H7 (cell line): ENCODE results near the gene SELENOS. TPM values are rescaled to one million over a fixed set of nuclear protein-coding genes. Genes with fewer than 3 reads are reported as not detected.

Source experiments
- DNase-seq: peaks from one replicate; pipeline ENCODE4 v3.0.0; 2012
- H3K27me3 ChIP-seq: 2 replicates; pipeline ENCODE4 v1.6.0; 2011; ENCODE audit warnings: mild to moderate bottlenecking, low read length; ENCODE audit not compliant: control insufficient read depth, insufficient read depth
- H3K36me3 ChIP-seq: replicated peaks from 2 replicates; pipeline ENCODE4 v1.5.1; 2011; ENCODE audit warnings: low read length; ENCODE audit not compliant: control insufficient read depth, insufficient read depth
- H3K4me3 ChIP-seq: 2 replicates; pipeline ENCODE4 v1.5.1; 2011; ENCODE audit warnings: low read depth, mild to moderate bottlenecking, control low read depth, low read length, moderate library complexity; ENCODE audit not compliant: insufficient read depth
- total RNA-seq: library from RNA; depleted of rRNA; stranded (reverse); fragments of >200 nt; shearing (Covaris generic); gene quantifications from 2 replicates; pipeline ENCODE4 v1.2.3, GENCODE V29; 2014; rRNA removed

The SELENOS gene
- 52.2 and 55.5 TPM in 2 replicates for total RNA-seq

DNA sequence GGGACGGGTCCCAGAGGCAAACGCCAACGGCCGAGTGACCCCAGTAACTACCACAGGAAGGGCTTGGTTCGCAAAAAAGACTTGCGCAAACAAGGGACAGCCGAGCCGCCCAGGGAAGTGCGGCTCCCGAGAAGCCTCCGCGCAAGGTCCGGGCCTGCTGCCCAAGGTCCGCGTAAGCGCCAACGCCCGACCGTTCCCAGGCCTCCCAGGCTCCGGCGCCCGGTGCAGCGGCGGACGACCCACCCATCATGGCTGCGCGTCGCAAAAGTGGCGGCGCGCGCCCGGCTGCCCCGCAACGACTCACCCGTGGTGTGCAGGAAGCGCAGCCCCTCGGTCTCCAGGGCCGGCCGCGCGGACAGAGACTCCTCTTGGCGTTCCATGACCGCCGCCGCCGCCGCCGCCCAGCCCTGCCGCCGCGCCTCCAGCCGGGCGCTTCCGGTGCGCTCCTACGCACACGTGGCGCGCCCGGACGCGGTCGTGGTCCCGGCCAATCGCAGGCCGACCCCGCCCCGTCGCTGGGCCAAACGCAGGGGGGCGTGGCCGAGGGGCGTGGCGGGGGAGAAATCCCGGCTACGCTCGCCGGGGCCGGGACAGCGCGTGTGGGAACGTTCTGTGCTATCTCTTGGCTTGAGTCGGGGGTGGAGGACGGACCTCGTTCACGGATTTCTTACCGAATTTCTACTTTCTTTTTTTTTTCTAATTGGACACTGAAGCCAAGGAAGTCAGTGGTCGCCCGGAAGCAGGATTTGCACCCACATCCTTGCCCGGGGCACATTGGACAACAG is at the start of gene SELENOS:
Gene SELENOS (minus strand): TSS at position 448 of the 785 bp plus-strand sequence. CDS start 68 bp downstream, at position 380.
- H3K36me3 ChIP-seq, result peaks cover 33% of the 10 kb centered on the region
- H3K27me3 ChIP-seq, result no peaks in the 10 kb centered on the region
- DNase-seq, result peak; percentile 98
- peak within 1 kb of the TSS; percentile 93 for H3K4me3 ChIP-seq

GRCh38 chr15:101326462-101327146 is 49.3 kb upstream of the SELENOS start:
- Histone ChIP-seq H3K36me3 (no peaks in the 10 kb centered on the region), H3K27me3 (peaks cover under 1% of the 10 kb centered on the region), H3K4me3 (no peak overlapping the region)
- peak; percentile 47 for DNase-seq

DNA sequence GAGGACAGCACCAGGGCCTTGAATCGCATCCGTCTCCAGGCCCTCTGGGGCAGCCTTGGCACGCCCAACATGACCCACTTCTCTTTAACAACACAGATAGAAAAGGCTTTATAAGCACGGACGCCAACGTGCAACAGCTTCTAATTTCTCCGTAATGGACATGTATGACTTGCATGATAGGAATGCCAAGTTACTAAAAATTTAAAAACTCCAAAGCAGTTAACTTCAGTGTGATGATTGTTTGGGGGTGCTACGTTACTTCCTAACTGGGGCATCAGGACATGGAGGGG is 48.7 kb upstream of the SELENOS start:
- Histone ChIP-seq H3K27me3 (no peaks in the 10 kb centered on the region; the same call in 1 of the 2 replicates), H3K4me3 (no peak overlapping the region), H3K36me3 (no peaks in the 10 kb centered on the region)
- no peak for DNase-seq

DNA sequence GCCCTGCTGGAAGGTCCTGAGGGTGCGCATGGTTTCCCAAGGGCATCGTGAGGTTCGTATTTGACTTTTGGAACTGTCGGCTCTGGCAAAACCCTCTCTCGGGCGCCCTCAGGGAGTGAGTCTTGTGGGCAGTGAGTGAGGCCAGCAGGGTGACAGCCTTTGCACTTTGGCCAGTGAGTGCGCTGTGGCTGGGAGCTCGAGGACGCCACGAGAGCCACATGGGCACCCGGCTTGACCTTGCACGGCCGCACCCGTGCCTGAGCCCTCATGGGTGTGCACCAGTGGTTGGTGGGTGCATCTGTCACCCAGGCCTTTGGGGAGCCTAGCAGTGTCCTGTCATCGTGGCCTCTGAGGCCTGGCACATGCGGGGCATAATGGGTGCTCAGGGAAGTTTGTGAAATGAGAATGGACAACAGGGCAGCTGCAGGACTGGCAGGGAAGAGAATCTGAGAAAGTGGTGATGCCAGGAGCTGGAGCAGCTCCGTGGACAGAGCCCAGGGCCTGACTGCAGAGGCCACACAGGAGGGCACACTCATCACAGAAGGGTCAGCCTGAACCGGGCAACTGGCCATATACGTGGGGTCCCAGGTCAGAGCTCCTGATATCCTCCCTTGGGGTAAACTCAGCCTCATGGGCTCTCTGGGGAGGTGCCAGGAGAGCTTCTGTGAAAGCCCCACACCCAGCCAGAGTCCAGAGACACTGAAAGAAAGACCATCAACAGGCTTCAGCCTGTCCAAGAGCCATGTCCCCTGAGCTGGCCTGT is 48.2 kb upstream of the SELENOS start:
- Histone ChIP-seq H3K4me3 (no peak overlapping the region), H3K27me3 (no peaks in the 10 kb centered on the region; the same call in 1 of the 2 replicates), H3K36me3 (no peaks in the 10 kb centered on the region)
- DNase-seq, result no peak

DNA sequence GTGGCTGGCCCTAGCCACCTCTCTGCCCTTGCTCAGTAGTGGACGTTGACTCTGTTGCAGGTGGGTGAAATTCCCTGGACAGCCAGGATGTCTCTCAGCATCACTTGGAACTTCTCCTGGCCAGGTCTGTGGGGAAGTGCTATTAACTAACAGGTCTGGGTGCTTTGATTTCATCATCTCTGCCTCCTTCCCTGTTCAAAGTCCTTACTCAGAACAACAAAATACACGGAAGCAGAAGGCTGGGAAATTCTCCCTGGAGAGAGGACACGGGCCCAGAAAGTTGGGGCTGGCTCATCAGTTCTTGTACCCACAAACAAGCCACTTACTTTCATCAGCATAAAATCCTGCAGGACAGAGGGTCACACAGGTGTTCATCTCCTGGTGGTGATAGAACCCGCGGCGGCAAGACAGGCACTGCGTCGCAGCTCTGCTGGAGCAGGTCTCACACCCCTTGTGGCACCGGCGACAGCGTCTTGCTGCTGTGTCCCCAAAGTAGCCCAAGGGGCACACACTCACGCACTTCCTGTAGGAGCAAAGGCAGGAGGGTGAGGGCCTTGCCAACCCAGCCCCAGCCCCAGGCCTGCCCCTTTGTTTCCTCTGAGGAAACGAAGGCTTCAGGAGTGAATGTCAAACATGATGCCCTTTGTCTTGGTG is 47.4 kb upstream of the SELENOS start:
- no peaks in the 10 kb centered on the region for H3K27me3 ChIP-seq
- no peak for DNase-seq
- no peaks in the 10 kb centered on the region for H3K36me3 ChIP-seq
- H3K4me3 ChIP-seq, result no peak overlapping the region

DNA sequence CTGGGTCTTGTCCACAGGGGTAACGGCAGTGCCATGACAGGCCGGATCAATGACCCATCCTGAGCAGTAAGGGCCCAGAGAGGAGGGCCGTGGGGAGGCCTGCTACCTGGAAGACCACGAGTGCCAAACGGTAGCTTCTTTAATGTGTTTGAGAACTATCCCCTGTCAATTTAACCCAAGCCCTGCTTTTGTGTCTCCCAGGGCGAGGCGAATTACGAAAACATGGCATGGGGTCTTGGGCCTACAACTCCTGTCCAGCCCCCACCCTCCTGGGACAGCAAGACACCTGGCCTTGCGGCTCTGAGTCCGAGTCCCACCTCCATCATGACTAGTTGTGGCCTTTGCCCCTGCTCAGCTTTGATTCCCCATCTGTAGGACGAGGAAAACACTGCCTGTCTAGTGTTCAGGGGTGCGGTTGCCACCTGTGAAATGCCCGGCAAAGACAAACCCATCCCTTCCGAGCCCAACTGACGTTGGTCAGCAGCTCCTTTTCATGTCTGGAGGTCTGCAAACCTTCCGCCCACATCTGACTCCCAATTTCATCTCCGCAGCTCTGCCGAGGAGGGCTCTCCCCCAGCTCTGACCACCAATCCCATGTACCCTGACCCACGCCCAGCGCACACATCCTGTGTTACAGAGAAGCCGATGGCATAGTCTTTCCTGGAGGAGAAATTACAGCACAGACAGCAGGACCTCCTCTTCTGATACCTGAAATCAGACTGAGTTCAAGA is 46.7 kb upstream of the SELENOS start:
- Histone ChIP-seq H3K27me3 (no peaks in the 10 kb centered on the region), H3K4me3 (no peak overlapping the region), H3K36me3 (no peaks in the 10 kb centered on the region)
- DNase-seq, result no peak

- no peak for DNase-seq
These were observed 45.7 kb upstream of the SELENOS start for GRCh38 chr15:101322854-101323477.

GRCh38 chr15:101322016-101322695 is 44.9 kb upstream of the SELENOS start:
- Histone ChIP-seq H3K36me3 (no peaks in the 10 kb centered on the region), H3K4me3 (no peak overlapping the region), H3K27me3 (no peaks in the 10 kb centered on the region)
- DNase-seq, result no peak

More at GRCh38 chr15:101322854-101323477, 45.7 kb upstream of the SELENOS start:
- Histone ChIP-seq H3K36me3 (no peaks in the 10 kb centered on the region), H3K4me3 (no peak overlapping the region), H3K27me3 (no peaks in the 10 kb centered on the region)

GRCh38 chr15:101320501-101321052 is 43.3 kb upstream of the SELENOS start:
- H3K36me3 ChIP-seq, result no peaks in the 10 kb centered on the region
- H3K27me3 ChIP-seq, result no peaks in the 10 kb centered on the region
- no peak overlapping the region for H3K4me3 ChIP-seq
- DNase-seq, result peak; percentile 89

DNA sequence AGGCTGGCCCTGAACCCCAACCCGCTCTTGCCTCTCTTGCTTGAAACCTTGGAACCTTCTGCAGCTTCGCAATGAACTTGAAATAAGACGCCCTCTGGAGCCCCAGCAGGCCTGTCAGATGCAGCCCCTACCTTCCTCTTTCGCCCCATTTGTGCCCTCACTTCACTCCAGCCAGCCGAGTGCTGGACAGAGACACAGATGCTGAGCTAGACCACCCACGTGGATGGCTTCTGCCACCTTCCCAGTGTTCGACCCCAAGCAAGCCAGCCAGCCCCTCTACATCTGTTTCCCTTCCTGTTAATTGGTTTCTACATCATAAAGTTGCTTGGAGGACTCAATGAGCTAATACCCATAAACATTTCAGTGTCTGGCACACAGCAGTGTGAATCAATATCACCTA is 41.6 kb upstream of the SELENOS start:
- Histone ChIP-seq H3K27me3 (no peaks in the 10 kb centered on the region), H3K4me3 (no peak overlapping the region), H3K36me3 (no peaks in the 10 kb centered on the region)
- DNase-seq, result no peak

DNA sequence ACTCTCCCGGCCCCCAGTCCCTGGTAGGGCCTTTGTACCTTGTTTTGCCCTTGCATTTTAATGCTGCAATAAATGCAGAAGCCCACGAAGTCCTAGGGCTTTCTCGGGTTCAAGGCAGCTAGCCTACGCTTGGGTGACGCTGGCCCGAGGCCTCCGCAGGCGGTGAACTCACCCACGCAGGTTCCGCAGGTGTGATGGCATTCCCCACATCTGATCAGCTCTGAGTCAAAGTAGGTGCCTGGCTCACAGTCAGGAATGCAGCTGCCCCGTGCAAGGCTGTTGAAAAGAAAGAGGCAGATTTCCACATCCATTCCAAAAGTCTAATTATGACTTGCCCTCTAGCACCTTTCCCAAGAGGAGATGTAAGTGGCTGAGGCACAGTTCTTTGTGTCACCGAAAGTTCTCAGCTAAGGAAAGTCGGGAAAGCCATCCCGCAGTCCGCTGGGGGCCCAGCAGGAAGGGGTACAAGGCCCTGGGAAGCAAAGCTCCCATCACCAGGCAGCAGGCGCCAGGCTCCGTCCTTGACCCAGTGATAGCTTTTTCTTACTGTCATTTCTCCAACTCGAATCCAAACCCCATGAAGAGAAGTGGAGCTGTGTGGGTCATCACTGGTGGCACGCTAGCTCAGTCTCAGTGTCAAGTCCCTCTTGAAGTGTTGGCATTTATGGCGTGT is 41.0 kb upstream of the SELENOS start:
- no peaks in the 10 kb centered on the region for H3K36me3 ChIP-seq
- DNase-seq, result no peak
- no peaks in the 10 kb centered on the region for H3K27me3 ChIP-seq
- no peak overlapping the region for H3K4me3 ChIP-seq

DNA sequence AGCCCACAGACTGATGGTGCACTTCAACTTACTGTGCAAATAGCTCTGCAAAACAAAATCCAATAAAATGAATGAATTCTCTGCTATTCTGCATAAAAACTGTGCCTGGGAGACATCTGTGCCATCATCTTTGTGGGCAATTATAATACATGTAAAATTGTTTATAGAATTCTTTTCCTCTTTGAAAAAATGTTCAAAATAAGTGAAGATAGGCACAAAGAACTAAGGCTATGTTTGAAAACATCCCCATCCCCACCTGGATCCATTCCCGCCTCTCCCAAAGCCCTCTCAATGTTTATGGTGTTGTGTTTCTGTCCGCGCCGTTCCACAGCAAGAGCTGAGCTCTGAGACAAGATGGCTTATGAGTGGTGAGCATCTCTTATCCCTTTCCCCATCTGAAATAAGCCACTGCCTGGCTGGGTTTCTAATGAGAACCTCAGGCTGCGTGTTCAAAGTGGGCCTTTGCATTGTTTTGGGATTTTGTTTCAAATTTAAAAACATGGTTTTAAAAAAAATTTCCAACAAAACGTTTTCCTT is 40.1 kb upstream of the SELENOS start:
- no peak overlapping the region for H3K4me3 ChIP-seq
- H3K36me3 ChIP-seq, result no peaks in the 10 kb centered on the region
- no peak for DNase-seq
- no peaks in the 10 kb centered on the region for H3K27me3 ChIP-seq
